ENCODE results near the gene PGLYRP2.
"Not testable (repeated sequence)": the region's sequence is repeated elsewhere in the genome, so short reads cannot be mapped to it uniquely, and the experiment has no call there.

The PGLYRP2 gene

GRCh38 chr19:15519433-15519976 is 40.2 kb upstream of the PGLYRP2 start:
- peaks cover 80% of the 10 kb centered on the region for H3K9me3 Mint-ChIP-seq
- H3K4me3 Mint-ChIP-seq = no peak overlapping the region
- H3K27ac Mint-ChIP-seq = no peak overlapping the region
- no peak for DNase-seq
- peaks cover 7% of the 10 kb centered on the region for H3K27me3 Mint-ChIP-seq (ENCODE audit: low read depth, poor library complexity)
- H3K36me3 Mint-ChIP-seq (ENCODE audit: low read depth) = peaks cover 8% of the 10 kb centered on the region
- no peak for TF ChIP-seq CTCF (IDR thresholded peaks at IDR 0.05)
- H3K4me1 Mint-ChIP-seq = no peaks in the 10 kb centered on the region

GRCh38 chr19:15517778-15518177 is 38.5 kb upstream of the PGLYRP2 start:
- Mint-ChIP-seq H3K4me1 (no peaks in the 10 kb centered on the region), H3K36me3 (ENCODE audit: low read depth) (peaks cover 8% of the 10 kb centered on the region), H3K27me3 (ENCODE audit: low read depth, poor library complexity) (no peaks in the 10 kb centered on the region), H3K27ac (no peak overlapping the region), H3K9me3 (peaks cover 78% of the 10 kb centered on the region), H3K4me3 (no peak overlapping the region)
- TF ChIP-seq CTCF (IDR thresholded peaks at IDR 0.05) = no peak
- DNase-seq = no peak

GRCh38 chr19:15516363-15516762 is 37.1 kb upstream of the PGLYRP2 start:
- Mint-ChIP-seq H3K36me3 (ENCODE audit: low read depth) (peaks cover 8% of the 10 kb centered on the region), H3K27me3 (ENCODE audit: low read depth, poor library complexity) (no peaks in the 10 kb centered on the region)
- no peak for TF ChIP-seq CTCF (IDR thresholded peaks at IDR 0.05)

GRCh38 chr19:15515227-15515625 is 35.9 kb upstream of the PGLYRP2 start:
- not testable (repeated sequence) for DNase-seq; H3K4me1 Mint-ChIP-seq; H3K27ac Mint-ChIP-seq; H3K36me3 Mint-ChIP-seq (ENCODE audit: low read depth); H3K27me3 Mint-ChIP-seq (ENCODE audit: low read depth, poor library complexity); H3K4me3 Mint-ChIP-seq
- H3K9me3 Mint-ChIP-seq = peaks cover 77% of the 10 kb centered on the region

More at GRCh38 chr19:15516363-15516762, 37.1 kb upstream of the PGLYRP2 start:
- no peak overlapping the region for H3K4me3 Mint-ChIP-seq
- DNase-seq = no peak
- no peak overlapping the region for H3K27ac Mint-ChIP-seq
- peaks cover 77% of the 10 kb centered on the region for H3K9me3 Mint-ChIP-seq
- H3K4me1 Mint-ChIP-seq = no peaks in the 10 kb centered on the region

- no peak overlapping the region for H3K27ac Mint-ChIP-seq
- no peaks in the 10 kb centered on the region for H3K36me3 Mint-ChIP-seq (ENCODE audit: low read depth)
- no peak for TF ChIP-seq CTCF (IDR thresholded peaks at IDR 0.05)
- no peak for DNase-seq
- no peaks in the 10 kb centered on the region for H3K27me3 Mint-ChIP-seq (ENCODE audit: low read depth, poor library complexity)
- H3K9me3 Mint-ChIP-seq = peaks cover 79% of the 10 kb centered on the region
- H3K4me3 Mint-ChIP-seq = no peak overlapping the region
- no peaks in the 10 kb centered on the region for H3K4me1 Mint-ChIP-seq
Observed at GRCh38 chr19:15511671-15512424, 32.5 kb upstream of the PGLYRP2 start.

- no peak for TF ChIP-seq CTCF (IDR thresholded peaks at IDR 0.05)
- no peak within 1 kb of the TSS for H3K4me3 Mint-ChIP-seq
- H3K27ac Mint-ChIP-seq = no peak within 1 kb of the TSS
- no peak for DNase-seq
- peaks cover 4% of the 10 kb centered on the region for H3K27me3 Mint-ChIP-seq (ENCODE audit: low read depth, poor library complexity)
- H3K36me3 Mint-ChIP-seq (ENCODE audit: low read depth) = no peaks in the 10 kb centered on the region
- no peaks in the 10 kb centered on the region for H3K4me1 Mint-ChIP-seq
- H3K9me3 Mint-ChIP-seq = peaks cover 76% of the 10 kb centered on the region
Observed at GRCh38 chr19:15508035-15508710, 28.9 kb upstream of the PGLYRP2 start, which contains the start of gene CYP4F22. CYP4F22 (plus strand) TSS chr19:15508525; CDS start chr19:15525337, 16,812 bp downstream.
